Thyroid gland (tissue), 4 donors: ENCODE data around the gene MAST4. TPM values are rescaled to one million over a fixed set of nuclear protein-coding genes. Genes with fewer than 3 reads are reported as not detected.
A peak's percentile ranks its signal among the peaks of the same experiment; 100 is the strongest.

Experiments
- DNase-seq, 2 donors: peaks; one replicate each; pipeline ENCODE4 v3.0.0-alpha.2; 2019
- H3K27ac ChIP-seq, 3 donors: fragments of 200-600 bp; sonication (generic); 1 replicate in 2 of 3; 2 replicates in 1 of 3; pipeline ENCODE4 v1.5.1; 2016 to 2019; ENCODE audit warnings: mild to moderate bottlenecking in 1 of 3, moderate library complexity in 1 of 3
- H3K27me3 ChIP-seq: fragments of 200-600 bp; sonication (generic); one replicate; pipeline ENCODE4 v1.5.1; 2019
- H3K36me3 ChIP-seq, 2 donors: fragments of 200-600 bp; sonication (generic); one replicate each; pipeline ENCODE4 v1.5.1; 2016 to 2019
- H3K4me1 ChIP-seq, 2 donors: fragments of 200-600 bp; sonication (generic); one replicate each; pipeline ENCODE4 v1.5.1; 2017 to 2019
- H3K4me3 ChIP-seq, 3 donors: fragments of 200-600 bp; sonication (generic); replicated peaks in 1 of 3; 1 replicate in 2 of 3; 2 replicates in 1 of 3; pipeline ENCODE4 v1.5.1; 2016; ENCODE audit warnings: mild to moderate bottlenecking in 1 of 3
- H3K9me3 ChIP-seq: fragments of 200-600 bp; sonication (generic); one replicate; pipeline ENCODE4 v1.5.1; 2017
- CTCF ChIP-seq, 6 experiments: fragments of 200-600 bp in 3 of 6; fragments of 450-650 bp in 3 of 6; sonication (generic) in 3 of 6; IDR thresholded peaks; one replicate each; pipeline ENCODE4 v1.5.1; 2016 to 2019; ENCODE audit warnings: antibody characterized with exemption in 6 of 6, mild to moderate bottlenecking in 2 of 6, inconsistent platforms in 1 of 6, moderate library complexity in 1 of 6
- POLR2A ChIP-seq, 2 donors: fragments of 450-650 bp; IDR thresholded peaks; one replicate each; pipeline ENCODE4 v1.6.1; 2017; ENCODE audit warnings: antibody characterized with exemption in 2 of 2, mild to moderate bottlenecking in 2 of 2, moderate library complexity in 1 of 2
- WGBS, 2 donors: methylation state at CpG; one replicate each; pipeline ENCODE4 v1.1.5; 2017; 5-methylcytosine and 5-hydroxymethylcytosine counted together
- intact Hi-C: fragments of 100-400 bp; cut with DNase I; formaldehyde crosslinking; loops from one replicate; pipeline ENCODE4 v1.15.1; 2023
- total RNA-seq, 4 donors: library from RNA; depleted of rRNA; stranded (reverse); fragments of >200 nt; gene quantifications; one replicate each; pipeline ENCODE4 v1.2.3, GENCODE V29; 2016

MAST4 gene
- total RNA-seq, 4 donors from 2014 or later: 20.2 to 38.3 (median 24.4) TPM

- TF ChIP-seq POLR2A (IDR thresholded peaks at IDR 0.05): no peak
- TF ChIP-seq CTCF (IDR thresholded peaks at IDR 0.05): no peak
- DNase-seq: no peak
- 88 to 91% methylated on average over 2 of the region's 2 CpGs for WGBS, 2 donors
- intact Hi-C loops: no loop called here
- Histone ChIP-seq H3K27me3 (no peaks in the 10 kb centered on the region), H3K27ac (peak overlapping the region in 2 of 3 donors; percentile 18 to 77), H3K4me3 (no peak overlapping the region), H3K4me1 (peaks cover 11 to 17% of the 10 kb centered on the region in 2 donors), H3K36me3 (peaks cover 3 to 6% of the 10 kb centered on the region in 2 donors), H3K9me3 (no peaks in the 10 kb centered on the region)
Measured at GRCh38 chr5:67153292-67153691, 557.1 kb downstream of the MAST4 start.

DNA sequence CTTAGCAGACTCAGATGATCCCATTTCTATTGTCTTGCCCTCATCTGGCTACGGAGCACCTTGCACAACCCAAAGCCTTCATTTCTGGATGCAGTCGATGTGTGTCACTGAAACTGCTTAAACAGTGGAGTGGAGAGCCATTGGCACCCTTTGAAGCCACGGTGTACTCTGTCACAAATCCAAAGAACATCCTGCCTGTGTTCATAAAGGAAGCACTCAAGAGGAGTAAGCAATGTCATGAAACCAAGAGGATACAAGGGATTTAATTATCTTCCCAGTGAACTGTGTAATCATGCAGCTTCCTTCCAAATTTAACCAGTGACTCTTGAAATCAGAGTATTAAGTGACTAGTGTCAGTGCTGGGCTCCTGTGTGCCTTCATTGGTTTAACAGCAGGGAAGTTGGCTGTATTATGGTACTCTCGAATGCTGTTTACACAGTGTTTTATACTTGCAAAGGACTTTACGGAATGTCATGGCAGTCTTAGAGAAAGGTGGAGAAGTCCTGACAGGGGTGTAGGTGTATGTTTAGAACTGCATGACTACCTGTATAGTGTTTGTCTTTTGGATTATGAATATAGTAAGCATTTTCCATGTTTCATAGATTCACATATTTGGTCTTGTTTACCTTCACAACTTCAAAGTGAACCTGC lies 558.5 kb downstream of the MAST4 start:
- intact Hi-C loops: no loop called here
- Histone ChIP-seq H3K4me3 (no peak overlapping the region), H3K9me3 (no peaks in the 10 kb centered on the region), H3K27me3 (no peaks in the 10 kb centered on the region), H3K4me1 (peaks cover 11 to 17% of the 10 kb centered on the region in 2 donors), H3K36me3 (peaks cover 3 to 6% of the 10 kb centered on the region in 2 donors), H3K27ac (peak overlapping the region; percentile 29 to 77 (median 71))
- peak; percentile 75 to 79 for DNase-seq
- 22 to 42% methylated on average over 5 of the region's 5 CpGs for WGBS, 2 donors
- TF ChIP-seq CTCF (IDR thresholded peaks at IDR 0.05) (no peak), POLR2A (IDR thresholded peaks at IDR 0.05) (no peak)

GRCh38 chr5:67156976-67157583 lies 560.9 kb downstream of the MAST4 start:
- DNase-seq: peak; percentile 38 to 53
- H3K36me3 ChIP-seq: peaks cover 0 to 3% of the 10 kb centered on the region in 2 donors
- no peak overlapping the region for H3K4me3 ChIP-seq
- peaks cover 11 to 17% of the 10 kb centered on the region in 2 donors for H3K4me1 ChIP-seq
- TF ChIP-seq POLR2A (IDR thresholded peaks at IDR 0.05) (no peak), CTCF (IDR thresholded peaks at IDR 0.05) (peak; percentile 50 to 87 (median 70))
- intact Hi-C loops: no loop called here
- WGBS, 2 donors: 53 to 61% methylated on average over 5 of the region's 5 CpGs
- peak overlapping the region in 1 of 3 donors; percentile 7 for H3K27ac ChIP-seq
- no peaks in the 10 kb centered on the region for H3K27me3 ChIP-seq
- H3K9me3 ChIP-seq: no peaks in the 10 kb centered on the region

GRCh38 chr5:67160272-67160671 lies 564.1 kb downstream of the MAST4 start:
- intact Hi-C loops: loop anchor here (5.0 kb wide), 1 partner anchor 52 kb away; no protein-coding TSS in a partner anchor
- WGBS, 2 donors: 96 to 98% methylated on average over 3 of the region's 3 CpGs
- no peaks in the 10 kb centered on the region for H3K27me3 ChIP-seq
- no peak overlapping the region for H3K4me3 ChIP-seq
- H3K27ac ChIP-seq: no peak overlapping the region
- peaks cover 13 to 14% of the 10 kb centered on the region in 2 donors for H3K36me3 ChIP-seq
- TF ChIP-seq CTCF (IDR thresholded peaks at IDR 0.05): no peak
- TF ChIP-seq POLR2A (IDR thresholded peaks at IDR 0.05): no peak
- H3K9me3 ChIP-seq: no peaks in the 10 kb centered on the region
- DNase-seq: no peak
- peaks cover 4 to 5% of the 10 kb centered on the region in 2 donors for H3K4me1 ChIP-seq

GRCh38 chr5:67160985-67161384 lies 564.8 kb downstream of the MAST4 start:
- peaks cover 1 to 3% of the 10 kb centered on the region in 2 donors for H3K4me1 ChIP-seq
- peaks cover 13 to 14% of the 10 kb centered on the region in 2 donors for H3K36me3 ChIP-seq
- no peak for TF ChIP-seq CTCF (IDR thresholded peaks at IDR 0.05)
- no peak for TF ChIP-seq POLR2A (IDR thresholded peaks at IDR 0.05)
- no peaks in the 10 kb centered on the region for H3K9me3 ChIP-seq
- no peaks in the 10 kb centered on the region for H3K27me3 ChIP-seq
- no peak overlapping the region for H3K27ac ChIP-seq
- intact Hi-C loops: loop anchor here (5.0 kb wide), 1 partner anchor 51 kb away; no protein-coding TSS in a partner anchor
- no peak overlapping the region for H3K4me3 ChIP-seq
- 83% methylated on average over 3 of the region's 3 CpGs for WGBS, 2 donors
- no peak for DNase-seq
